Activated naive CD4-positive, alpha-beta T cell treated with Interleukin-2 at 50 U/mL for 16 hours (primary cell): ENCODE results near the gene NPHP4.

Source experiments
- DNase-seq: peaks from one replicate; pipeline ENCODE4 v3.0.0-alpha.2; 2020

NPHP4 gene

GRCh38 chr1:5969168-5969567 lies 23.1 kb downstream of the NPHP4 start:
- DNase-seq = no peak

- DNase-seq = no peak
Measured at GRCh38 chr1:5968161-5968736, 24.0 kb downstream of the NPHP4 start.

GRCh38 chr1:5967351-5968160 lies 24.7 kb downstream of the NPHP4 start:
- DNase-seq = no peak

- DNase-seq = no peak
Measured at GRCh38 chr1:5966543-5967205, 25.6 kb downstream of the NPHP4 start.

- no peak for DNase-seq
Measured at GRCh38 chr1:5965586-5966131, 26.6 kb downstream of the NPHP4 start.

GRCh38 chr1:5962265-5963105 lies 29.7 kb downstream of the NPHP4 start:
- DNase-seq = no peak

- DNase-seq = no peak
Measured at GRCh38 chr1:5961601-5962000, 30.6 kb downstream of the NPHP4 start.

GRCh38 chr1:5960336-5960735 lies 31.9 kb downstream of the NPHP4 start:
- no peak for DNase-seq

GRCh38 chr1:5959667-5960230 lies 32.5 kb downstream of the NPHP4 start:
- no peak for DNase-seq

- DNase-seq = no peak
Measured at GRCh38 chr1:5959087-5959486, 33.1 kb downstream of the NPHP4 start.

- DNase-seq = no peak
Measured at GRCh38 chr1:5956022-5956830, 36.0 kb downstream of the NPHP4 start.

GRCh38 chr1:5955479-5955977 lies 36.7 kb downstream of the NPHP4 start:
- no peak for DNase-seq

GRCh38 chr1:5954964-5955363 lies 37.3 kb downstream of the NPHP4 start:
- DNase-seq = no peak

- DNase-seq = no peak
Measured at GRCh38 chr1:5953386-5953785, 38.8 kb downstream of the NPHP4 start.

GRCh38 chr1:5951846-5952410 lies 40.3 kb downstream of the NPHP4 start:
- no peak for DNase-seq

- no peak for DNase-seq
Measured at GRCh38 chr1:5950994-5951785, 41.0 kb downstream of the NPHP4 start.

GRCh38 chr1:5950201-5950895 lies 41.9 kb downstream of the NPHP4 start:
- DNase-seq = no peak

GRCh38 chr1:5949761-5950100 lies 42.5 kb downstream of the NPHP4 start:
- DNase-seq = no peak

GRCh38 chr1:5949085-5949760 lies 43.0 kb downstream of the NPHP4 start:
- no peak for DNase-seq
